Right kidney (tissue), 9 donors: ENCODE data around the gene KIRREL2.
"Not testable (repeated sequence)": the region's sequence is repeated elsewhere in the genome, so short reads cannot be mapped to it uniquely, and the experiment has no call there.

Source experiments
- DNase-seq: peaks from one replicate; pipeline ENCODE4 v3.0.0-alpha.2; 2016
- long read RNA-seq, 8 donors: transcript quantifications; one replicate each; lab custom pipeline, GENCODE V29; 2026

KIRREL2 gene
- long read RNA-seq, donor 1, partial matches to known transcripts: 0 of 1 reads
- long read RNA-seq, donor 1, other reads (novel, unspliced or antisense): 0 of 1 reads
- long read RNA-seq, donor 2, partial matches to known transcripts: 0 of 1 reads
- long read RNA-seq, donor 2, other reads (novel, unspliced or antisense): 0 of 1 reads
- long read RNA-seq, donor 3: 0 reads
- long read RNA-seq, donor 4, partial matches to known transcripts: 0 of 4 reads
- long read RNA-seq, donor 4, other reads (novel, unspliced or antisense): 0 of 4 reads
- long read RNA-seq, donor 5, partial matches to known transcripts: 0 of 1 reads
- long read RNA-seq, donor 5, other reads (novel, unspliced or antisense): 0 of 1 reads
- long read RNA-seq, donor 6, partial matches to known transcripts: 0 of 3 reads
- long read RNA-seq, donor 6, other reads (novel, unspliced or antisense): 0 of 3 reads
- long read RNA-seq, donor 7: 0 reads
- long read RNA-seq, donor 8, partial matches to known transcripts: 0 of 1 reads
- long read RNA-seq, donor 8, other reads (novel, unspliced or antisense): 0 of 1 reads

GRCh38 chr19:35856546-35857149, at the start of gene KIRREL2:
KIRREL2 (plus strand) TSS chr19:35856911; CDS start chr19:35857120, 209 bp downstream.
- peak; percentile 77 for DNase-seq

GRCh38 chr19:35807633-35808032, 49.1 kb upstream of the KIRREL2 start:
- no peak for DNase-seq

- no peak for DNase-seq
These were observed 45.1 kb upstream of the KIRREL2 start for GRCh38 chr19:35811317-35812219.

GRCh38 chr19:35812220-35813042, 44.3 kb upstream of the KIRREL2 start, which contains the start of gene PRODH2:
PRODH2 (minus strand) TSS chr19:35812845; CDS start chr19:35812805, 40 bp downstream.
- DNase-seq: no peak

- no peak for DNase-seq
These were observed 43.4 kb upstream of the KIRREL2 start for GRCh38 chr19:35813043-35813890.

GRCh38 chr19:35816262-35816661, 40.4 kb upstream of the KIRREL2 start:
- DNase-seq: no peak

- no peak for DNase-seq
These were observed 39.9 kb upstream of the KIRREL2 start for GRCh38 chr19:35816846-35817245.

- DNase-seq: no peak
These were observed 38.3 kb upstream of the KIRREL2 start for GRCh38 chr19:35818445-35818844.

GRCh38 chr19:35822579-35822978, 34.1 kb upstream of the KIRREL2 start:
- no peak for DNase-seq

GRCh38 chr19:35824150-35824549, 32.6 kb upstream of the KIRREL2 start:
- DNase-seq: no peak

GRCh38 chr19:35828692-35829301, 27.9 kb upstream of the KIRREL2 start:
- DNase-seq: peak; percentile 48

- no peak for DNase-seq
These were observed 25.7 kb upstream of the KIRREL2 start for GRCh38 chr19:35830986-35831385.

GRCh38 chr19:35832054-35832453, 24.7 kb upstream of the KIRREL2 start:
- no peak for DNase-seq

- no peak for DNase-seq
These were observed 22.7 kb upstream of the KIRREL2 start for GRCh38 chr19:35833972-35834371.

GRCh38 chr19:35836096-35836495, 20.6 kb upstream of the KIRREL2 start:
- DNase-seq: not testable (repeated sequence)

GRCh38 chr19:35841961-35842595, 14.6 kb upstream of the KIRREL2 start:
- no peak for DNase-seq

- DNase-seq: no peak
These were observed 13.9 kb upstream of the KIRREL2 start for GRCh38 chr19:35842666-35843272.

GRCh38 chr19:35843676-35844481, 12.8 kb upstream of the KIRREL2 start:
- DNase-seq: no peak
